A172 (cell line): ENCODE measurements around the gene MAP2K6. TPM values are rescaled to one million over a fixed set of nuclear protein-coding genes. Genes with fewer than 3 reads are reported as not detected.

Experiments
- DNase-seq: peaks from one replicate; pipeline ENCODE4 v3.0.0-alpha.2; 2015; ENCODE audit warnings: low spot score
- total RNA-seq: library from RNA; depleted of rRNA; stranded (reverse); fragments of >200 nt; shearing (Covaris generic); gene quantifications from 2 replicates; pipeline ENCODE4 v1.2.3, GENCODE V29; 2014; rRNA removed

MAP2K6 gene
- total RNA-seq, 1 experiment from 2014 or later = 1.1 TPM

DNA sequence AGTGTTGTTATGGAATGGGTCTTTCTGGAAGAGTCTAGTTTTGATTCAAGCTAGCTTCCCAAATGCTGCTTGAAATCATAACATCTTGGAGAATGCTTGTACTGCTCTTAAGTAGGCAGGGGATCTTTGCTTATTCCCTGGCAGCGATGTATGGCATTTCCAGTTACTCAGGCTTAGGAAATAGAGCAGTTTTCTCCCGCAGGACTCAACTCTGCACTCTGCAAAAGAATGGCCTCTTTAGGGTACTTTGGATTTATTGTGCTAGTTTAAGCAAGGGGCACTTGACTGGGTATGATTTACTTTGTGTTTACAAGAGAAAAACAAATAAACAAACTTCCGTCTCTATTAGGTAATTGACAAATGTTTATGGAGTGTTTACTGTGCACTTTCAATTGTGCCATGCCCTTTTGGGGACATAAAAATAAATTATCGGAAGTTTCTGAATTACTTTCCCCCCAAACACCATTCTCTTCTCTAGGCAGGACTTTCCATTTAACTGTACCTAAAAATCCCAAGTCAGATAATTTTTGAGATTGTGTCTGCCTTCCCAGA is 164.0 kb downstream of the MAP2K6 start:
- no peak for DNase-seq

DNA sequence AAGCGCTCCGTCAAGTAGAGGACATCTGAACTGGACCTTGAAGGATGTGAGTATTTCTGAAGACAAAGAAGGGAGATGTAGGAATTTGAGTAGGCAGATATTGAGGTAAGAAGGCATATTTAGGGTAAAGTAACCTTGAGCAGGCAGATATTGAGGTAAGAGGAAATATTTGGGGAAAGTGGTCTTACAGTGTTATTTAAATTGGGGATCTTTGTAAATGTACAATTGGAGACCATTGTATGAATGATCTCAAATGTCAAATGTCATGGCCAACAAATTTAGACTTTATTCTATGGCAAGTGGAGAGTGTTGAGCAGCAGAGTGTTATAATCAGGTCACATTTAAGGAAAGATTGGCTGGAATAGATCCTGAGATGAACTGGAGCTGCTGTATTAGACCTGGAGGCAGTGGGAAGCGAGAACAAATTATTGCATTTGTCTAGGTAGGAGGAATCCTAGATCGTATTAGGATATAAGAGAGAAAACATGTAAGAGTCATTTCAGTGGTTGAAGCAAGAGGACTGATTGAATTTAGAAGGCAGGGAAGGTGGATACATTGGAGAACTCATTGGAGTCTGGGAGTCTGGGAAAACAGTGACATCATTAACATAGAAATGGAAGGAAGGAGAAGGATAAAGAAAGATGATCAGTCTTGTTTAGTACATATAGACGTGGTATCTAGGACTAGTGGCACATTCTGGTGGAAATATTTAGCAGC is 165.6 kb downstream of the MAP2K6 start:
- no peak for DNase-seq

DNA sequence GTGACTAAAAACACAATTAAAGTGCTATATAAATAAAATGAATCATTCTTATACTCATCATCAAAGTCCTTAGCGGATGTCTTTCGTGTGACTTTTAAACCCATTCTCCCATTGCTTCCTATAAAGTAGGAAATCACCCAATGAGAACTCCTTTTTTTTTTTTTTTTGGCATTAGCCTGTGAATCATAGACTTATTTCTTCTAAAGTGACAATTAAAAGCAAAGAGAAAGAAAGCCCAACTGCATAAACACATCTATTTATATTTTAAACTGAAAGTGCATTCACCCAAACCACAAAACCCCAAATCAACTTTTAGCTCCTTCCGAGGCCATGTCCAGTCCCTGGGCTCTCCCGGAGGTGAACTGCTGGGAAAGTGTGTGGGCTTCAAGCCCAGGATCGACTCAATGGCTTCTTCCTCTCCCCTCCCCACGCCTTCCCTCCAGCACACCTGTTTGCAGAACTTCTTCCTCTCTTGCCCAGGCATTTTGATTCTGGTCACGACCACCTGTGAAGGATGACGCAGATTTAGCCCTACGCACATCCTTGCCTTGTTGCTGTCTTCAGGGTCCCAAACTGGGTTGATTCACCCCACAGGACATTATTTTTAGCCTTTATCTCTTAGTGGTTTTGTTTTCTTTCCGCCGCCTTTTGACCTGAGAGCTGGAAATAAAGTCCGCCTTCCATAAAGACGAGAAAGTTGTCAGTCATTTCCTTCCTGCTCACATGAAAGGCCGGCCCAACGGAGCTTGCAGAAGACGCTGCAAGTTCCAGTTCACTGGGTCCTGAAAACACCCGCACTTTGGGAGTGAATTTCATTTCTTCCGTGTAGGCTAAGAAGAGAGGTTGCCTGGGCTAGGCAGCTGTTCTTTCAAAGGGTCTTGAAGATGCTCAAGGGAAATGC is 166.8 kb downstream of the MAP2K6 start:
- no peak for DNase-seq

DNA sequence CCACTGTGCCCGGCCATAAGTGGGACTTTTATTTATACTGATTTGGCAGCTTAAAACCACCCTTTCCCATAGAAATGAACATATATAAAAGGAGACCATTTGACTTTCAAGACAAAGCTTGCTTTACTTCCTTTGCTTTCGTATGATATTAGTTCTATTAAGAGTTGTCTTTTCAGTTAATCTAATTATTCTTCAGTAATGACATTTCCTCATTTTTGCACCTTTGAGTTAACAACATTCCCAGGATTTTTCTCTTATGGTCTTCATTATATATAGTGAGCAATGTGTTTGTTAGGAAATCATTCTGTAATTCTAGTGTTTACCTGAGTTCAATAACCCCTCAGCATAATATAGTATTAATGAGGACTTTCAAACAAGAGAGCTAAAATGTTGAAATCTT is 173.8 kb downstream of the MAP2K6 start:
- no peak for DNase-seq

DNA sequence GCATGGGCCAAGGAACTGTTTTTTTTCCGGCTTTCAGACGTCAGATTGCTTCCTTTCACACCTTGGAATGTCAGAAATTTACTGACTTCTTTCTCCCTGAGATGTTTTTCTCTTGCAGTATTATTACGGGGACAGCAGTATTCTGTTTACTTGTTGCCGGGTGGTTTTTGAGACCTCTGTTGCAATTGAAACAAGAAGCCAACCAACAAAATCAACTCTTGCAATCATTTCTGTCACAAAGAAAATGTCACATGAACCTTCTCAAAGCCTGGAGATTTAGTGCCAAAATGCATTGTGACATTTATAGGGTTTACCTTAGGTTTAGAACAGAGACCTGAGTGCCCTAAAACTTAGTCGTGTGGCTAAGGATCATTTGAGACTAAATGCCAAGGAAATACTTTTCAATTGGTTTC is 174.3 kb downstream of the MAP2K6 start:
- no peak for DNase-seq

DNA sequence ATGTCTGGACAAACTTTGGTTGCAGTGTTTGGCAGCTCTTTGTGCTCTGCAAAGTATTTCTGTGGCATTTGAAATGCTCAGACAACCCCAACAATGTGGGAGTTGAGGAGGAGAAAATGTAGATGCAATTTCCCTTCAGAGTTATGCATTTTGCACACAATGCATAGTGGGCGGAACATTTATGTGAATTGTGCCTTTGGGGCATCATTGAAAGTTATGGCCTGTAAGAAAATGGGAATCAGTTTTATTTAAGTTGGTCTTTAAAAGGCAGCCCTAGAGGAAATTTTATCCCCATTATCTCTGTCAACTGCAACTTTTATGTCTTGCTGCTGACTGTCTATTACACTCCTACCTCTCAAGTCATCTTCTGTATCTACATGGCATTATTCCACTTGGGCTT is 176.2 kb downstream of the MAP2K6 start:
- no peak for DNase-seq

DNA sequence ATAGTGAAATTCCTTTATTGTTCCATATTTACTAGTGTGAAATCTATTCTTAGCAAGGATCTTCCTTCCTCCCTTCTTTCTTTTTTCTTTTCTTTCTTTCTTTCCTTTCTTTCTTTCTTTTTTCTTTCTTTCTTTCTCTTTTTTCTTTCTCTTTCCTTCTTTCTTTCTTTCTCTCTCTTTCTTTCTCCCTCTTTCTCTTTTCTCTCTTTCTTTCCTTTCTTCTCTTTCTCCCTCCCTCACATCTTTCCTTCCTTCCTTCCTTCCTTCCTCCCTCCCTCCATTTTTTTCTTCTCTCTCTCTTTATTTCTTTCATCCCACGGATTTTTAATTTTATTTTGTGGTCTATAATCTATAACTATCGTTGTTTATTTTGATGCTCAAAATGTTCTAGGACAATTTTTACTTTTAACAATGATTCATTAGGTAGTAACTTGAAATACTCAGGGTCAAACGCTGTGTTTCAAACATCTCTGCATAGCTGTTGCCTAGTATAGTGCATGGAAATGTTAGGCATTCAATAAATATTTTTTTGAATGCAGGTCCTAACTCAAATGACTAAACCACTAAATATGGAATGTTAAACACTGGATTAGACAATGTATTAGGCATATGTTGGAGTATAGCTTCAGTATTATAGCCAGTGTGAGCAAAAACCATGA is 178.3 kb downstream of the MAP2K6 start:
- DNase-seq = no peak

DNA sequence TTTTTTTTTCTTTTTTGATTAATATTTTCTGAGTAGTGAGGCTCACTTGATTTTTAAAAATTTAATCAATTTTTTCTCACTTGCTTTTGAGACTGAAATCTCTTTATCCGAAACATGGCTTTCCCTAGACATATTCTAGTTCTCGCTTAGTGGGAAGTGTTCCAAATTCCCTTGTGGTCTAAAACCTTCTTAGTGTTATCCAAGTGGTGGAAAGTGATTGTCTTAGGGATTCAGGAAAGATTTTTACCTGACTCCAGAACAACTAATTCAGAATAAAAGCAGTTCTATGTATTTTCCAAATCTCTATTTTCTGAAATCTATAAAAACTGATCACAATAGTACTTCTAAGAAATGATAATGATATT is 178.8 kb downstream of the MAP2K6 start:
- DNase-seq = no peak

DNA sequence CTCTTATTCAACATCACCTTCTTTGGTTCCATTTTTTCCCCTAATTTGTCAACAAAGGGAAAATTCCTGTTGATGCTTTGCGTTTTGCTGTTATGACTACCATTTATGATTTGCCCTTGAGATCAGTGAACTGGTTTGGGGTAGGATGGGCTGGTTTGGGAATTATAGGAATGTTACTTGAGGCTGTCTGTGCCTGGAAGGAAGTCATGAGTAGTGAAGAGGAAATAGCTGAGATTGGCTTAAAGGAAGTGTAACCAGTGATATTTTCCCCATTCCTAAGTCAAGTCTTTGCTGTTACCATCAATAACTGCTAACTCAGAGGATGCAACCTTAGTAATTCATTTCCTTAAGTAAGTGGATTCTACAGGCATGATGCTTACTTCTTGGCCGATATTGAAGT is 179.2 kb downstream of the MAP2K6 start:
- DNase-seq = no peak

DNA sequence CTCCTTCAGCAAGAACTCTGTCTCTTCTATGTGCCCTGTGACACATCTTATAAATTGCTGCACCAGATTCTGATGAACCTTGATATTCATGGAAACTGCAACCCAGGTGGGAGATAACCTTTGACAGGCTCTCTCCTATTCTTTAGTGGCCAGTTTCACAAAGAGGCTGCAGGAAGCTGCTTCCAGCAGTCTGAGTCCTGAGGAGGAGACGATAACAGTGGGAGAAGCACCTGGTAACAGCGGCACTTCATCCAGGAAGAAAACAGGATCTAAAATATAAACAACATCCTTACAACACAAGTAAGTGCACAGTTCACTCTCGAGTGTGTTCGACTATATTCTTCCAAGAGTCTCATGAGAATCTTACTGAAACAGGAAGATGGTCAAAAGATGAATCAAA is 180.1 kb downstream of the MAP2K6 start:
- no peak for DNase-seq

DNA sequence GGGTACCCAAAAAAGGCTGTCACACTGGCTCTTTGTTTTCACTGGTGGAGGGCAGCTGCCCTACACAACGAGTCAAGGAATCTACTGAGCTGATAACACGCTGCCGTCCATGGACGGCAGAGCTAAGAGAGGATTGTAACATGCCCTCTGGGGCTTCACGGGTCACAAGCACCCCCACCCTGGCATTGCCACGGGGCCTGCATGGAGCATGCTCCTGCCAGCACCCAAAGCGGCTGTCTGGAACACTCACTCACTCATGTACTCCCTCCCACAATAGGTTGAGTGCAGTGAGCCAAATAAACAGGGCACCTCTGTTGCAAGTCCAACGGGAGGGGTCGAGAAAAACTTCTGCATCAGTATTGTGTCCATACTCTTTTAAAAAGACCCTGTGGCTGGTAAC is 181.6 kb downstream of the MAP2K6 start:
- DNase-seq = no peak

DNA sequence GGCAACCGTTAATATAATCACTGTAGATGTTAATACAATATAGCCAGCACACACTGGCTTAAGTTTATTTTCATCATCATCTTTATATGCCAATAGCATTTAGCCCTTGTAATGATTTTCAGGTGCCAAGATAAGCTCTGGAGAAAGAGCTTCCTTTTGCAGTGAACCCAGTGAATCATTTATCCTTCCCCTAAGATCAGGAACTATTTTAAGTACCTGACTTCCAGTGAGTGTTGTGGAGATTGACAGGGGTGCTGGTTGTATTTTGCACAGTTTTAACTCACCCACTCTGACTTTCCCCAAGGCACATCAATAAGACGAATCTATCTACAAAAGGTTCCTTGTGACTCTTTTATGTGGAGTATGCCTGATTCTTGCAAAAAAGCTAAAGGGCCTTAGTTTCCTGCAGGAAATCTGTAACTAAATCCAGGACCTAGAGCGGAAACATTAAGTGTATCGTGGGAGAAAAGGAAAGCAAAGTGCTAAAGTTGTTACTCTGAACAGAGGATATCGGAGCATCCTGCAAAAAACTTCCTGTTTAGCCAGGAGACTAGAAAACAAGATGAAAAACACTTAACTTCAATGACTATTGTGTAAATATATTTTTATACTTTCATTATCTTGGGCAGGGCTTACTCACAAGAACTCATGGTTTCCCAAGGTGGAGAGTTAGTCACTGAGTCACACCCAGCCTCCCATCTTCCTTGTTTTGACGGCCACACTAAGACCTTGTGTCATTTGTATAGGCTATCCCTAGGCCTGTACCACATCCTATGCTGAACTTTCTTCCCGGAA is 183.6 kb downstream of the MAP2K6 start:
- peak; percentile 37 for DNase-seq

DNA sequence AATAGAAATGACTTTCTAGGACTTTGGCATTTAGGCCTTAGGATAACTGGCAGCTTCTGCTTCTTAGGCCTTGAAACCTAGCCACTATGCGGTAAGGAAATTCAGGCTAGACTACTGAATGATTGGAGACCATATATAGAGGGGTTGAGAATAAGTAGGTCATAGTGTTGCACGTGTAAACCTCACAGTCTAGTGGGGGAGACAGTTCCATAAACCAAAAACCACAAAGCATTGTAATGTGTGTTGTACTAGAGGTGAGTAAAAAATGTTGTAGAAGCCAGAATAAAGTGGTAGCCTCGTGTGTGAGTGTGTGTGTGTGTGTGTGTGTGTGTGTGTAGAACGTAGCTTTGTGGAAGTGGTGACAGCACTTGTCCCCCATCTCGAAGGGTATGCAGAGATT is 188.5 kb downstream of the MAP2K6 start:
- no peak for DNase-seq

Other genes with a start within 250 kb of the MAP2K6 start
- 0.19 and 1.00 TPM in 2 replicates for gene ABCA10, start 185.9 kb upstream of the MAP2K6 start, total RNA-seq
- 0.07 TPM in 1 of 2 replicates, not detected in the other for gene ABCA5, start 87.6 kb upstream of the MAP2K6 start, total RNA-seq